ENCODE results near the gene NUDT1. TPM values are rescaled to one million over a fixed set of nuclear protein-coding genes. Genes with fewer than 3 reads are reported as not detected.

The NUDT1 gene
- total and polyA plus RNA-seq, 2 donors (not counting 3 experiments of a cell fraction or from before 2014, with no cell fraction given): 23.9 to 25.9 TPM

GRCh38 chr7:2215851-2216250 is 26.2 kb upstream of the NUDT1 start:
- Histone ChIP-seq H3K36me3 (ENCODE audit: control insufficient read depth in 2 of 2, extremely low read depth in 1 of 2, insufficient read depth in 2 of 2, low read length in 2 of 2) (peaks cover 7 to 37% of the 10 kb centered on the region in 2 experiments), H3K27ac (ENCODE audit: insufficient read depth, low read depth, low read length) (no peak overlapping the region), H2AFZ (ENCODE audit: low read depth, low read length) (no peak overlapping the region), H3K9me3 (replicated peaks; ENCODE audit: control insufficient read depth, insufficient read depth, low read length) (no peaks in the 10 kb centered on the region), H3K4me1 (ENCODE audit: control insufficient read depth, extremely low read depth, insufficient read depth, low read length) (no peaks in the 10 kb centered on the region), H3K79me2 (ENCODE audit: control insufficient read depth, insufficient read depth, low read length) (no peaks in the 10 kb centered on the region), H3K4me2 (ENCODE audit: insufficient read depth, low read length) (no peak overlapping the region), H3K27me3 (ENCODE audit: control insufficient read depth in 2 of 2, insufficient read depth in 2 of 2, low read length in 2 of 2) (no peaks in the 10 kb centered on the region), H4K20me1 (replicated peaks; ENCODE audit: control insufficient read depth, extremely low read depth, insufficient read depth, low read length) (no peaks in the 10 kb centered on the region), H3K9ac (replicated peaks; ENCODE audit: extremely low read depth, insufficient read depth, low read length) (no peak overlapping the region), H3K4me3 (replicated peaks in 1 of 3; ENCODE audit: insufficient read depth in 1 of 3, low read depth in 1 of 3, low read length in 3 of 3) (no peak overlapping the region), H3K9me1 (replicated peaks; ENCODE audit: control insufficient read depth, extremely low read depth, insufficient read depth, low read length) (no peaks in the 10 kb centered on the region)
- intact Hi-C loops (cut with micrococcal nuclease): no loop called here
- POLR2A ChIA-PET: no interaction called here
- no peak for TF ChIP-seq CTCF (IDR thresholded peaks at IDR 0.05; ENCODE audit: extremely low read depth in 1 of 2, insufficient read depth in 1 of 2, low read depth in 1 of 2, low read length in 2 of 2)
- TF ChIP-seq MYC (IDR thresholded peaks at IDR 0.05; ENCODE audit: low read depth, low read length): no peak
- no peak for TF ChIP-seq GATA2 (IDR thresholded peaks at IDR 0.05; ENCODE audit: insufficient read depth, insufficient read length, low read depth, low read length)
- TF ChIP-seq JUN (IDR thresholded peaks at IDR 0.05; ENCODE audit: borderline replicate concordance, insufficient read depth, insufficient read length, low read depth): no peak
- TF ChIP-seq EZH2 (IDR thresholded peaks at IDR 0.05; ENCODE audit: borderline replicate concordance, low read depth, low read length, severe bottlenecking): no peak
- no peak for TF ChIP-seq POLR2A (IDR thresholded peaks at IDR 0.05; ENCODE audit: low read depth, low read length)
- no peak for TF ChIP-seq FOS (IDR thresholded peaks at IDR 0.05; ENCODE audit: borderline replicate concordance, insufficient read depth, low read length)
- TF ChIP-seq, protein P1, sequence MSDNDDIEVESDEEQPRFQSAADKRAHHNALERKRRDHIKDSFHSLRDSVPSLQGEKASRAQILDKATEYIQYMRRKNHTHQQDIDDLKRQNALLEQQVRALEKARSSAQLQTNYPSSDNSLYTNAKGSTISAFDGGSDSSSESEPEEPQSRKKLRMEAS (IDR thresholded peaks at IDR 0.05; ENCODE audit: insufficient read depth, insufficient read length): no peak
- TF ChIP-seq POLR2AphosphoS5 (IDR thresholded peaks at IDR 0.05; ENCODE audit: insufficient read depth, low read depth, low read length): no peak
- dilution Hi-C loops (cut with MboI; ENCODE audit: extremely low pct_ligation_motif_present, low sequenced_read_pairs): no loop called here
- BruUV-seq (replicated peaks): no TSS peak
- DNase-seq (ENCODE audit: low read depth, low spot score): no peak
- FAIRE-seq: no peak
- CTCF ChIA-PET: interaction anchor here (1.4 kb wide), 1 partner anchor 21 kb away, joined by 3 read pairs; no protein-coding TSS in a partner anchor

Data from endothelial cell of umbilical vein (primary cell).